HG03460 (cell line): ENCODE measurements around the gene RNF123.
"Not testable (repeated sequence)": the region's sequence is repeated elsewhere in the genome, so short reads cannot be mapped to it uniquely, and the experiment has no call there.

Experiments
- ATAC-seq: cut with Tn5 transposase; IDR thresholded peaks from one replicate; pipeline ENCODE4 v1.9.1; 2021; ENCODE audit not compliant: unreplicated experiment

Gene RNF123

GRCh38 chr3:49734752-49735151 lies 45.4 kb downstream of the RNF123 start:
- ATAC-seq: no peak

- ATAC-seq: no peak
Observed at GRCh38 chr3:49738067-49738713, 48.8 kb downstream of the RNF123 start.

- no peak for ATAC-seq
Observed at GRCh38 chr3:49740427-49740826, 51.1 kb downstream of the RNF123 start.

- ATAC-seq: no peak
Observed at GRCh38 chr3:49745986-49746385, 56.6 kb downstream of the RNF123 start.

DNA sequence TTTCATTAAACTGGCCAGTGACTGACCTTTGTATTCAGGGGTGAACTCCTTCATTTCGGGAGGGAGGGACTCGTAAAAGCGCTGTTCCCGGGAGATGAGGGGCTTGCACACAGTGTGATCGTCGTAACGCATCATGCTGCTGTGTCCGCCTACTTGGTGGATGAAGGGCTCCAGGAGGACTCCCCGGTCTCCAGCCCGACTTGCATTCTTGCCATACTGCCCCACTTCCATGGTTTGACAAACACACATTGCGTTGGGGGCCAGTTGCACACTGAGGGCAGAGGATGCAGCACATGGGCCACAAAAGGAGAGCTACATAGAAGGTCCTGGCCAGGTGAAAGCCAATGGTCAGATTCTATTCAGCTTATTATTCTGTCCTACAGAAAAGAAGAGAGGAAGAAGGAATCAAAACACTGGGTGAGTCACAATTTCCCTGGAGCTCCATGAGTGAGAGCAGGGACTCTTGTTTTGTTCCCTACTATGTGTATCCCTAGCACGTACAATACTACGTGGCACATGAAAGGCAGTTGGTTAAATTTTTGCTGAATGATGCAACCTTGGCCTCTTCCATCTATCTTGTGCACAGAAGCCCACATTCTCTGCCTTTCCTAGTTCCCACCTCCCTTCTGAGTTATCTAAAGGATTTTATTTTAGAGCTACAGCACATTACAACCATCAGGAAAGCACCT lies 58.6 kb downstream of the RNF123 start:
- no peak for ATAC-seq

- ATAC-seq: not testable (repeated sequence)
Observed at GRCh38 chr3:49748874-49749273, 59.5 kb downstream of the RNF123 start.

- no peak for ATAC-seq
Observed at GRCh38 chr3:49750056-49750455, 60.7 kb downstream of the RNF123 start.

GRCh38 chr3:49751501-49751900 lies 62.1 kb downstream of the RNF123 start:
- ATAC-seq: no peak

DNA sequence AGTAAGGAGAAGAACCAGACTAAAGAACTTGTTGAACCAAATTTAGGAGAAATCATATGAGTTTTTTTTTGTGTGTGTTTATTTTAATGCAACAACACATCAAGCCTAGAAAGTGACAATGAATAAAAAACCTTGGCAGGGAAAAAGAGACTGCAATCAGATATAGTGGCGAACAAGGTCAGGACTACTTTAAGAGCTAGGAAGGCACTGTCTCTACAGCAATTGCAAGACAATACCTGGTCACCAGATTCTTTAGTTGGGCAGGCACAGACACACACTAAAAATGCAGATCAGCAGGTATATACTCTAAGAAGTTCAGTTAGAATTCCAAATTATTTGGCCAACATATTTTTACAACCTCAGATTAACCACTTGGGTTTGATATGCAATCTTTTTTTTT lies 65.2 kb downstream of the RNF123 start:
- ATAC-seq: no peak

GRCh38 chr3:49756036-49756435 lies 66.7 kb downstream of the RNF123 start:
- no peak for ATAC-seq

- ATAC-seq: no peak
Observed at GRCh38 chr3:49757197-49757596, 67.8 kb downstream of the RNF123 start.

GRCh38 chr3:49759226-49759625 lies 69.9 kb downstream of the RNF123 start:
- ATAC-seq: no peak

- no peak for ATAC-seq
Observed at GRCh38 chr3:49761661-49762060, 72.3 kb downstream of the RNF123 start.

GRCh38 chr3:49763981-49764380 lies 74.6 kb downstream of the RNF123 start:
- no peak for ATAC-seq

DNA sequence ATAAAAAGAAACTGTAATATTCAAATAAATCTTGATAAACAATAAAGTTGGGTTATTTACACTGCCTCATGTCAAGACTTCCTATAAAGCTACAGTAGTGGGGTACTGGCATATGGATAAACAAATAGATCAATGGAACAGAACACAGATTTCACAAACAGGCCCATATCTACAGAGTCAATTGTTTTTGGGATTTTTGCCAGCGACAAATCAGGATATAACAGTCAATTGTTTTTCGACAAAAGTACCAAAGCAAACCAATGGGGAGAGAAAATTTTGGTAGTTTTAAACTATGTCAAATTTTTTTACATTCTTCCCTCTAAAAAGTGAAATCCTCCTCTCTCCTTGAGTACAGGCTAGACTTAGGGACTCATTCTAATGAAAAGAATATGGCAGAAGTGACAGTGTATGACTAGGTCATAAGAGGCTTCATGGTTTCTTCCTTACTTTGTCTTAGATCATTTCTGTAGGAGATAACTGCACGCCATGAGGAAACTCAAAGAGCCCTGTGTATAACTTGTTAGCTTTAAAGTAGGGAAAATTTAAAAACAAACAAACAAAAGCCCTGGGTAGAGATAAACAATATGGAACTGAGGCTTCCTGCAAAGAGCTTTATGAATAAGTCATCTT lies 80.0 kb downstream of the RNF123 start:
- ATAC-seq: no peak

DNA sequence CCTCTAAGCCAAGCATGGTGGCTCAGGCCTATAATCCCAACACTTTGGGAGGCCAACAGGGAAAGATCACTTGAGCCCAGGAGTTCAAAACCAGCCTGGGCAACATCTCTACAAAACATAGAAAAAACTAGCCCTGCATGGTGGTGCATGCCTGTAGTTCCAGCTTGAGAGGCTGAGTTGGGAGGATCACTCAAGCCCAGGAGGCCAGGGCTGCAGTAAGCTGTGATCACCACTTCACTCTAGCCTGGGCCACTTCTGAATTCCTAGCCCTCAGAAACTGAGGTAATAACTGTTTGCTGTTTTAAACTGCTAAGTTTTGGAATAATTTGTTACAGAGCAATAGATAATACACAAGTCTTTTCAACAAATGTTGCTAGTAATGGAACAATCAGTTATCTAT lies 80.6 kb downstream of the RNF123 start:
- ATAC-seq: no peak
